Keratinocyte (primary cell): ENCODE data around the gene BUD23.

Experiments used
- CTCF ChIP-seq, 3 experiments: IDR thresholded peaks in 1 of 3; conservative IDR thresholded peaks in 1 of 3; optimal IDR thresholded peaks in 1 of 3; 2 replicates in 2 of 3; 3 replicates in 1 of 3; pipeline versions ENCODE3 to v1.5.1; 2011; ENCODE audit warnings: low read length in 3 of 3, mild to moderate bottlenecking in 3 of 3, moderate library complexity in 2 of 3, control low read depth in 1 of 3, inconsistent platforms in 1 of 3; ENCODE audit not compliant: insufficient read depth in 2 of 3; ENCODE audit errors: extremely low read depth in 1 of 3
- EZH2 ChIP-seq: IDR thresholded peaks from one replicate; pipeline ENCODE4 v1.6.1; 2012; ENCODE audit warnings: inconsistent platforms, mild to moderate bottlenecking, low read length, moderate library complexity

- no peak for TF ChIP-seq CTCF (optimal IDR thresholded peaks at IDR 0.05 in 1 of 3, IDR thresholded peaks at IDR 0.05 in 1 of 3, conservative IDR thresholded peaks at IDR 0.05 in 1 of 3; ENCODE audit: extremely low read depth in 1 of 3, insufficient read depth in 2 of 3, low read length in 3 of 3)
- no peak for TF ChIP-seq EZH2
Observed at GRCh38 chr7:73683056-73683787, at the start of gene BUD23, which contains the start of gene DNAJC30.
